Heart left ventricle (tissue), 16 donors: ENCODE results near the gene BLMH. TPM values are rescaled to one million over a fixed set of nuclear protein-coding genes. Genes with fewer than 3 reads are reported as not detected.

Experiments
- ATAC-seq, 4 donors: fragments of 200-7000 bp; cut with Tn5 transposase; one replicate each; pipeline ENCODE4 v1.9.1; 2020 to 2022; ENCODE audit warnings: moderate library complexity in 4 of 4, mild to moderate bottlenecking in 3 of 4, moderate number of reproducible peaks in 1 of 4
- DNase-seq, 5 donors: peaks; one replicate each; pipeline ENCODE4 v3.0.0-alpha.2; 2020
- H3K27ac ChIP-seq, 12 donors: fragments of 200-600 bp; sonication (generic) in 4 of 12; one replicate each; pipeline versions ENCODE4 v1.5.0 to v1.8.0; 2016 to 2022; ENCODE audit warnings: mild to moderate bottlenecking in 2 of 12
- H3K27me3 ChIP-seq, 9 donors: fragments of 200-600 bp; sonication (generic) in 2 of 9; one replicate each; pipeline versions ENCODE4 v1.5.1 to v1.8.0; 2016 to 2022; ENCODE audit warnings: mild to moderate bottlenecking in 3 of 9
- H3K36me3 ChIP-seq, 9 donors: fragments of 200-600 bp; sonication (generic) in 2 of 9; one replicate each; pipeline versions ENCODE4 v1.5.0 to v1.8.0; 2018 to 2022; ENCODE audit warnings: mild to moderate bottlenecking in 2 of 9
- H3K4me1 ChIP-seq, 12 donors: fragments of 200-600 bp; sonication (generic) in 4 of 12; one replicate each; pipeline versions ENCODE4 v1.5.0 to v1.8.0; 2016 to 2022; ENCODE audit warnings: mild to moderate bottlenecking in 3 of 12
- H3K4me3 ChIP-seq, 12 donors: fragments of 200-600 bp; sonication (generic) in 4 of 12; one replicate each; pipeline versions ENCODE4 v1.5.0 to v1.8.0; 2017 to 2022; ENCODE audit warnings: mild to moderate bottlenecking in 9 of 12, moderate library complexity in 4 of 12
- H3K9me3 ChIP-seq, 12 donors: fragments of 200-600 bp; sonication (generic) in 4 of 12; one replicate each; pipeline versions ENCODE4 v1.5.0 to v1.8.0; 2016 to 2022; ENCODE audit warnings: mild to moderate bottlenecking in 1 of 12
- CTCF ChIP-seq, 12 donors: fragments of 200-600 bp; sonication (generic) in 4 of 12; IDR thresholded peaks; one replicate each; pipeline versions ENCODE4 v1.5.0 to v1.8.0; 2018 to 2022; ENCODE audit warnings: antibody characterized with exemption in 12 of 12, mild to moderate bottlenecking in 5 of 12
- POLR2A ChIP-seq, 2 donors: fragments of 450-650 bp; IDR thresholded peaks; one replicate each; pipeline ENCODE4 v1.6.1; 2017; ENCODE audit warnings: antibody characterized with exemption in 2 of 2, mild to moderate bottlenecking in 2 of 2, moderate library complexity in 2 of 2
- WGBS, 4 donors: extraction: QIAGEN DNeasy Blood & Tissue Kit in 2 of 4; methylation state at CpG; one replicate each; pipeline versions ENCODE4 v1.1.5 to v1.1.7; 2013 to 2018; 5-methylcytosine and 5-hydroxymethylcytosine counted together
- intact Hi-C, 10 donors: fragments of 100-400 bp; cut with DNase I; formaldehyde crosslinking; loops; one replicate each; pipeline versions ENCODE4 v1.11.1 to v1.14.2; 2022
- polyA plus RNA-seq, 2 donors: library from polyadenylated mRNA; stranded (reverse); fragments of 200-250 nt; gene quantifications; one replicate each; pipeline ENCODE4 v1.2.3, GENCODE V29; 2013
- total RNA-seq, 9 donors: library from RNA; depleted of rRNA in 2 of 9; stranded (reverse); fragments of >200 nt in 2 of 9; fragmentation: NEBNext Ultra II Directional in 3 of 9; extraction: Animal tissue kit (Norgen Biotek cat#: 25700) in 3 of 9; gene quantifications; one replicate each; pipeline versions ENCODE4 v1.1.0 to v1.2.4, GENCODE V29; 2016 to 2023
- donor health status: ischemic (EF 13 %, LVEDD 7.1; RV severe dilation, severe dysfunction).
- donor health status: healthy with polysubstance abuse.
- donor health status: DM: no; HTN: yes; CAD: no.
- donor health status: DM: no; HTN: no; CAD: no.
- donor health status: ischemic (EF 25% LVEDD 6.9; RV normal size, moderate dysfunction).
- donor health status: ischemic (EF 25% LVEDD 5.7; RV mildly dilated, moderate dysfunction).
- donor health status: healthy.
- donor health status: DM: yes; HTN: yes; CAD: no.
- donor health status: ischemic (EF 35%, LVEDD 5.7; RV mildly dilated, moderate dysfunction).
- donor health status: nonischemic (EF 11% LVEDD 7.7; RV severe dilation, severe dysfunction).
- donor health status: DM: yes; HTN: yes; CAD: no.
- donor health status: PGD.
- donor health status: ischemic (EF 29% LVEDD 5.4; RV normal size, mild dysfunction).
- donor health status: nonischemic (EF 23%, LVEDD 6.1; RV moderate dilation, normal function).

BLMH gene
- total and polyA plus RNA-seq, 11 donors = 5.3 to 26.2 (median 15.4) TPM

GRCh38 chr17:30296499-30297080, 4.8 kb upstream of the BLMH start:
- Histone ChIP-seq H3K4me3 (no peak overlapping the region), H3K27ac (no peak overlapping the region), H3K4me1 (peaks cover 0 to 7% (median 0%) of the 10 kb centered on the region in 12 donors), H3K36me3 (no peaks in the 10 kb centered on the region), H3K9me3 (peaks cover 0 to 8% (median 0%) of the 10 kb centered on the region in 12 donors), H3K27me3 (no peaks in the 10 kb centered on the region)
- ATAC-seq (no peak), DNase-seq (no peak)
- 69 to 78% (median 73%) methylated on average over 5 of the region's 5 CpGs for WGBS, 4 donors
- intact Hi-C loops = no loop called here
- no peak for TF ChIP-seq POLR2A (IDR thresholded peaks at IDR 0.05)

- H3K4me3 ChIP-seq = peak overlapping the region; percentile 72 to 99 (median 90)
- DNase-seq (no peak), ATAC-seq (no peak)
- no peaks in the 10 kb centered on the region for H3K27me3 ChIP-seq
- intact Hi-C loops = no loop called here
- peaks cover 0 to 27% (median 16%) of the 10 kb centered on the region in 9 donors for H3K36me3 ChIP-seq
- no peaks in the 10 kb centered on the region for H3K9me3 ChIP-seq
- peaks cover 0 to 23% (median 10%) of the 10 kb centered on the region in 12 donors for H3K4me1 ChIP-seq
- no peak for TF ChIP-seq POLR2A (IDR thresholded peaks at IDR 0.05)
- no peak for TF ChIP-seq CTCF (IDR thresholded peaks at IDR 0.05)
- WGBS, 4 donors = 27 to 71% (median 31%) methylated on average over 7 to 17 of the region's 17 CpGs
- peak overlapping the region in 11 of 12 donors; percentile 56 to 85 (median 79) for H3K27ac ChIP-seq
These were observed 628 bp upstream of the BLMH start for GRCh38 chr17:30292286-30292858.

- ATAC-seq (peak; percentile 23 to 68 (median 52)), DNase-seq (peak in 4 of 5 donors; percentile 12 to 52 (median 34))
- Histone ChIP-seq H3K4me1 (peaks cover 0 to 23% (median 10%) of the 10 kb centered on the region in 12 donors), H3K4me3 (peak overlapping the region; percentile 72 to 99 (median 90)), H3K9me3 (no peaks in the 10 kb centered on the region), H3K36me3 (peaks cover 0 to 42% (median 30%) of the 10 kb centered on the region in 9 donors), H3K27ac (peak overlapping the region in 9 of 12 donors; percentile 63 to 85 (median 81)), H3K27me3 (no peaks in the 10 kb centered on the region)
- WGBS, 4 donors = 5 to 12% (median 5%) methylated on average over 11 to 22 of the region's 22 CpGs
- TF ChIP-seq POLR2A (IDR thresholded peaks at IDR 0.05) = no peak
- TF ChIP-seq CTCF (IDR thresholded peaks at IDR 0.05) = no peak
- intact Hi-C loops = no loop called here
These were observed 825 bp downstream of the BLMH start for GRCh38 chr17:30290696-30291542.

DNA sequence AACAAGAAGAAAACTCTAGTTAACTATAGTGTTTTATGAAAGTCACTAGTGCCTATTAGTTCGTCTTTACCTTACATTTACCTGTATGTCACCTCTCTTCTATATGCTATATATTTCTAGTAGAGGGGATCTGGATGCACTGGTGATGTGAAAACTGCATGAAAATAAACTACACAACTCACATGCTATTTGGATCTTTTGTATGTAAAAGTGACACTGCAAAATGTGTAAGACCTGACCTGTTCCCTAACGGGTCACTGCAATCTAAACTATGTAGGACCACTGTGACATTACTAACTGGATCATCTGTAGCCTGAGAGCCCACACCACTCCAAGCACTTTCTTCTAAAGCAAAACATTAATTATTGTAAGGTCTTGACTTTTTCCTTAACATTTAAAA, 1.7 kb downstream of the BLMH start:
- intact Hi-C loops = no loop called here
- DNase-seq (no peak), ATAC-seq (no peak)
- Histone ChIP-seq H3K27me3 (no peaks in the 10 kb centered on the region), H3K9me3 (no peaks in the 10 kb centered on the region), H3K4me1 (peaks cover 0 to 23% (median 10%) of the 10 kb centered on the region in 12 donors), H3K36me3 (peaks cover 0 to 50% (median 38%) of the 10 kb centered on the region in 9 donors), H3K4me3 (peak overlapping the region in 3 of 12 donors; percentile 72 to 89 (median 76)), H3K27ac (no peak overlapping the region)
- WGBS, 4 donors = 83 to 91% (median 88%) methylated on average over 2 of the region's 2 CpGs
- TF ChIP-seq POLR2A (IDR thresholded peaks at IDR 0.05) = no peak
- no peak for TF ChIP-seq CTCF (IDR thresholded peaks at IDR 0.05)
